ENCODE results near the gene BRD7.

Gene BRD7

DNA sequence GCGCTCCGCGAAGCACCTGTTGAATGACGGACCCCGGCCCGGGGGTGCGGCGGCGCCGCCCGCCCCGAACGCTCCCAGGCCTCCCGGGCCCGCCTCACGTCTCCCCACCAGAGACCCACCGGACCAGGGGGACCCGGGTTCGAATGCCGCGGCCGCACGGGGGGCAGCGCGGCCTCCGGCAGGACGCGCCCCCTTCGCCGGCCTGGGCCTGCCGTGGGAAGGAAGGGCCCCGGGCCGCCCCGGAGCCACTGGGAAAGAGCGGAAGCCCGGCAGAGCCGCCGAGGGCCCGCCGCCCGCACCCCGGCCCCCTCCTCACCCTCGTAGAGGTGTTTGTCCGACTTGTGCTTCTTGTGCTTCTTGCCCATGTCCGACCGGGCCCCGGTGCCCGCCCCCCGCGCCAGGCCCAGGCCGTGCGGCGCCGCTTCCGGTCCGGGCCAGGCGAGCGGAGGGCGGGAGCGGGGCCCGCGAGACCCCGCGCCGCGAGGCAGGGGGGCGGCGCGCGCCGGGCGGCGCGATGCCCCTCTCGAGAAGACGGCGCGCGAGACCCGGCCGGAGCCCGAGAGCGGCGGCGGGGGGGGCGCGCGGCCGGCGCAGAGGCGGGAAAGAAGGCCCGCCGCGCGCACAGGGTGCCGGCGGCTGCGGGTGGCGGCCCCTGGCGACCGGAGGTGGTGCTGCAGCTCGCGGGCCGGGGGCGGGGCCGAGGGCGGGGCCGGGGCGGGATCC is at the start of gene BRD7:
BRD7 (minus strand) TSS at position 579 of the 723 bp plus-strand sequence; CDS start at position 365, 214 bp downstream.
- DNase-seq: peak; percentile 56 to 60

GRCh38 chr16:50416388-50416787 is 47.6 kb upstream of the BRD7 start:
- DNase-seq: no peak

GRCh38 chr16:50414152-50414551 is 45.4 kb upstream of the BRD7 start:
- DNase-seq: no peak

DNA sequence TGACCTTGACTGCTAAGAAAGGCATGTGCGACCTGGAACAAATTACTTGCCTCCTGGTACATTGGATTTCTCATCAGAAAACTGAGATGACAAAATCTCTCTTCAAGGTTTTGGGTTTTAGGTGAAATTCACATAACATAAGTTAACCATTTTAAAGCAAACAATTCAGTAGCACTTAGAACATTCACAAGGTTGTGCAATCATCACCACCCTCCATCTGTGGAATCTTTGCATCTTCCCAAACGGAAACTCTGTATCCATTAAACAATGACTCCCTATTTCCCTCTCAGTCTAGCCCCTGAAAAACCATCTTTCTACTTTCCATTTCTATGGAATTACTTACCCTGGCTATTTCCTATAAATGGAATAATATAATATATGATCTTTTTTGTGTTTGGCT is 42.2 kb upstream of the BRD7 start:
- no peak for DNase-seq

DNA sequence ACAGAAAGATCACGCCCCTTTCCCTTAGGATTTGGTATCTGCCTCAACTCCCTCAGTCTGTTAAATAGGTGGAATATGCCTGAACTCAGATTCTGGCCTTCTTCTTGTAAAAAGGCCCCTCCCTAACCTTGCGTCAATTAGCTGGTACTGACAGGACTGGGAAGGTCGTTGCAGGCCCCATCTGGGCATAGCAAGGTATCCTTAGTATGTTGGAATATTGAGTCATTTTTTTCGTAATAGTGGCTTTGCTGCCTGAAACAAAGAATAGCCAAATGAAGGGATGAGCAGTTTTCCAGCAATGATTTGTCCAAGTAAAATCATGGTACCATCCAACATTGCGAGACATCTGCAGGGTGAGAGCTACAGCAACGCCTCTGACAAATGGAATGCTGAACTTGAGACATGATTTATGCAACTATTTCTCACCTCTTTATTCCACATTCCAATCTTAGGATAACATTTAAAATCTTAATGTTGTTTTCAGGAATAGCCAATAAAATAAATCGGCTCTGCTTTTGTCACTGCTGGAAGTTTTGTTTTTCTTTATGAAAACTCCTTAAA is 39.3 kb upstream of the BRD7 start:
- no peak for DNase-seq

GRCh38 chr16:50407351-50407750 is 38.6 kb upstream of the BRD7 start:
- DNase-seq: no peak

GRCh38 chr16:50403491-50403890 is 34.7 kb upstream of the BRD7 start:
- DNase-seq: peak in 1 of 2 donors; percentile 15

DNA sequence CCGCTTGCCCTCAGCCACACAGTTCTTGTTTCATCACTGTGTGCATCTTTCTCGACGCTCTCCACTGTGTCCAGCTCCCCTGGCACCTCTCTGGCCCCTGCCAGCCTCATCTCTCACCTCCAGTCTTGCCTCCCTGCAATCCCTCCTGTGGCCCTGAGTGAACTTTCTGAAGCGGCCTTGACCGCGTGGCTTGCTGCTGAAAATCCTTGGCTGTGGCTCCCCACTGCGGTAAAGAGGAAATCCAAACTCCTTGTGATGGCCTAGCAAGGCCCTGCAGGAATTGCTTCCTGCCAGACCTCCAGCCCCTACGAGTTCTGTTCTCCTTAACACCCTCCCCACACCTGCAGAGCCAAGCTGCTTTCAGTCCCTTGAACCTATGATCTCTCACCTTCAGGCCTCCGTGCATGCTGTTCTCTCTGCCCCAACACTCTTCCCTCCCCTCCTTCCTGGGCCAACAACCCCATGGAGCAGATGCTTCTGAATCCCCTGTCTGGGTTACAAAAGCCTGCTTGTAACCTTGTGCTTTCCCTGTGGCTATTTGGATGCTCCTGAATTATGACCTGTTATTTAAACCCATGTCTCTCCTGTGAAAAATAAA is 33.6 kb upstream of the BRD7 start:
- no peak for DNase-seq

- DNase-seq: no peak
Observed at GRCh38 chr16:50401355-50401754, 32.6 kb upstream of the BRD7 start.

DNA sequence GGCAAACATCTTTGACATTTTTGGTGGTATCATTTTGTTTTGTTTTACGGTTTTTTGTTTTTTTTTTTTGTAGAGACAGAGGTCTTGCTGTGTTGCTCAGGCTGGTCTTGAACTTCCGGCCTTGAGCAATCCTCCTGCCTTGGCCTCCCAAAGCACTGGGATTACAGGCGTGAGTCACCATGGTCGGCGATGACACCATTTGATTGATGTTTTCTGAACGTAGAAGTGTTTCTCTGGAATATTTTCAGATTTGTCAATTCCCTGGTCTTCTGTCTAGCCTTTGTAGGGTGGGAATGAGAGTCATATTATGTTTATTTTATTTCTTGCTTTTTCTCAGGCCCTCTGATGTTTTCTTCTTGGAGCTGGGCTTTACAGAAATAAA is 32.2 kb upstream of the BRD7 start:
- no peak for DNase-seq

GRCh38 chr16:50400312-50400966 is 31.7 kb upstream of the BRD7 start:
- DNase-seq: no peak

DNA sequence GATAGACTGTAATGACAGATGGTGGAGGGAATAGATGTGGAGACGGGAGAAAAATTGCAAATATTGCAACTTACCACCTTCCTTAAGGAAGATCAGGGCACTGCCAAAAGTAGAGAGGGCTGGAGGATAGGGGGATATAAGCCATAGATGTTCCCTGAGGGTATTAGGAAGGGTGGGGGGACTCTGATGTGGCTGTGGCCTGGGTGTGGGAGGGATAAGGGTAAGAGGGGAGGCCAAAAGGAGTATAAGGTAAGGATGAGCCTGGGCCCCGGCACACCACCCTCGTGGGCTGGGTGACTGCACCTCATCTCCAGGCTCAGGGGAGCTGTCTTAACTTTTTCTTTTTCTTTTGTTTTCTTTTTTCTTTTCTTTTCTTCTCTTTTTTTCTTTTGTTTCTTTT is 30.6 kb upstream of the BRD7 start:
- DNase-seq: no peak

DNA sequence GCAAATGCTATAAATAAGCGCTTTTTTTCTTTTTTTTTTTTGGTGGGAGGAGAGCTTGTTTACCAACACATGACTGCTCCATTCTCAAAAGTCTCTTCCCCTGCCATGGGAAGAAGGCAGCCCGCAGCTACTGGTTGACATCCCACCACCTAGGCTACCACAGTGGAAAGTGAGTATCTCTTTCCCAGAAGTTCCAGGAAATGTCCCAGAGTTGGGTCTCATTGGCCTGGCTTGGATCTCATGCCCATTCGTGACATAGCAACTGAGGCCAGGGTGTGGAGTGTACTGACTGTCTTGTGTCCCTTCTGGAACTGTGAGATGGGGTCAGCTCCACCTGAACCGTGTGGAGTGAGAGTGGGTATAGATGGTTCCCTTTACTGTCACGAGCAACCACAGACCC is 29.5 kb upstream of the BRD7 start:
- no peak for DNase-seq

- DNase-seq: no peak
Observed at GRCh38 chr16:50396761-50397535, 28.2 kb upstream of the BRD7 start.

DNA sequence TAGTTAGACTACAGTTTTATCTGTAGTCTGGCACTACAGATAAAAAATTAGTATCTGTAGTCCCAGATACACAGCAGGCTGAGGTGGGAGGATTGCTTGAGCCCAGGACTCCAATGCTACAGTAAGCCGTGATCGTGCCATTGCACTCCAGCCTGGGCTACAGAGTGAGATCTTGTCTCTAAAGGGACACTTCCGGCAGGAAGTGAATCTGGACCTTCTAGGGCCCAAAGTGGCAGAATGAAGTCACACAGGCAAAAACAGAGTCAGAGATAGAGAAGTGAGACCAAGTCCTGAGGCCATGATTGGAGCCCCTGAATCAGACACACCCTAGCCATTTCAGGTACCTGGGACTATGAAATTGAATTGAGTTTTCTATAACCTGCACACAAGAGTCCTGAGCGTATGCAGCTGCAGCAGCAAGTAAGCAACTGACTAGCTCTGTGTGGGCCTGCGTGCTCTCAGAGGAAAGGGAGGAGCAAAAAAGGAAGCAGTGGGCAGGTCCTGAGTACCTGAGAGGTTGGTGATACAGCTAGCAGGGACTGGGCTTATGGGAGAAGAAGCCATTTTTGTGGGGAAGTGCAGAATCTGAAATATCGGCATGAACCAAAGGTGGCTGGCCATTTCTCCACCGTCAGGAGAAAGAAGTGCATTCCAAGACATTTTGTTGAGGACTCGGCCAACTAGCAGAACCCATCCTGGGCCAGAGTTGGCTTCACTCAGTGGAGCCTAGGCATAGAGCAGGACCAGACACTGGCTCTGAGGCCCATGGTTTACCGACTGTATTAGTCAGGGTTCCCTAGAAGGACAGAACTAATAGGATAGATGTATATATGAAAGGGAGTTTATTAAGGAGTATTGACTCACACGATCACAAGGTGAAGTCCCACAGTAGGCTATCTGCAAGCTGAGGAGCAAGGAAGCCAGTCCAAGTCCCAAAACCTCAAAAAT is 27.2 kb upstream of the BRD7 start:
- DNase-seq: no peak

DNA sequence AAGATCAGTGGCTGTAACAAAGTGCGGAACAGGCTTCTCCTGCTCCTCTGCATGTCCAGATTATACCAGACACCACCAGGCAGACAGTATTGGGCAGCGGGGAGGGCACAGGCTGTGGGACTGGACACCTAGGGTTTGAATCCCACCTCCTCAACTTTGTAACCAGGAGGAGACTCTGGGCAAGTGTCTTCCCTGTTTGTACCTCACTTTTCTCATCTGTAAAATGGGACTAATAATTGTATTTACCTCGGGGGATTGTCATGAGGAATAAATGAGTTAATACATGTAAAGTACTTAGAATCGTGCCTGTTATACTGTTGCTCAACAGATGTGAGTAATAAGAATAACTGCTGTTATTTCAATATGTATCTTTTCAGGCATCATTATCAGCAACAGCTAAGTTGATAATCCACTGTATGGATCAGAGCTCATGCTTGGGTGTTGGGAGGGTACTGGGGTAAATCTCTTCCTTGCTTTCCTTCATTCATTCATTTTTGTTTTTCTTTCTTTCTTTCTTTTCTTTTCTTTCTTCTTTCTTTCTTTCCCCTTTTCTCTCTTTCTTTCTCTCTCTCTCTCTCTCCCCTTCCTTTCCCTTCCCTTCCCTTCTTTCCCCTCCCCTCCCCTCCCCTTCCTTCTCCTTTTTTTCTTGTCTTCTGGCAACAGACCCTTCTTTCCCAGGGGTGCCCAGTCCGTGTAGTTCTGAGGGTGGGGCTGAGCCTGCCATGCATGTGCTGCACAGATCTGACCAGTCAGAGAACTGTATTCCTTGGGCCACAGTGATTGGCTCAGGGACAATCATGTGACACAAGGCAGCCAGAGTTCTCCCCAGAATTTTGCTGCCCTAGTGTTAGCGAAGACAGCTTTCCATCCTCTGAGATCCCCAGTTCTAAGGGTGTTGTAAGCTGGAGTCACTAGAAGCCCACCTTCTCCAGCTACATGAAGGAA is 25.3 kb upstream of the BRD7 start:
- DNase-seq: no peak

- DNase-seq: no peak
Observed at GRCh38 chr16:50393416-50393815, 24.6 kb upstream of the BRD7 start.

DNA sequence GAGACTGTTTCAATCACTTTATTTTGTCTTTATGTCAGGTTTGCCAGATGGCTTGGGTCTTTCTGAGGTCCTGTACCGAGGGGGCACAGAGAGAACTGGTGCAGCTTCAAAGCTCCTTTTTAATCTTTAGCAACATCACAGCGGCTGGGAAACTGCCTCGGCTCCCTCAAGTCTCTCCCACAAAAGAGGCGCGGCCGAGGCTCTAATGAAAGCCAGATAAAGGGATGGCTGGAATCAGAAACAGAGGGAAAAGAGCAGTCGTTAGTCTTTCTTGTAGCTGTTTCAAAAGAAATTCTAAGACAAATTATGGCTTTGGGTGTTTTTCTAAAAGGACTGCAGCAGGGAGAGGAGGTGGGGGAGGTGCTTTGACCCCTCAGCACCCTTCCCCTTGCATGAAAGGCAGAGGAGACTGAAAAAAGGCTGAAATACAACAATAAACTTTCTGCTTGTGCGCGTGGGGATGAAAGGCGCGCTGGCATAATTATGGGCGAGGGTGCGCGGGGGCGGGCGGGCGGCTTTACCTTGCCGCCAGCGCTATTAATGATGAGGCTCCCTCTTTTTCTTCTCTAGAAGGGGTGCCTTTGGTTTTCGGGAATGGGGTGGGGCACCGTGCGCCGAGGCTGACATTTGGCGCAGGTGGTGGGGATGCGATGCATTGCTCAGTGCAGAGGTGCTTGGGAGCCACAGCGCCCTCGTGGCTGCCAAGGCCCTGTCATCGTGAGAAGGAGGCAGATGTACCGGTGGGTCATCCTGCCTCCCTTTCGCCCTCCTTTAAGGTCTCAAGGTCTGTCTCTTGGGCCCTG is 22.3 kb upstream of the BRD7 start:
- DNase-seq: no peak

DNA sequence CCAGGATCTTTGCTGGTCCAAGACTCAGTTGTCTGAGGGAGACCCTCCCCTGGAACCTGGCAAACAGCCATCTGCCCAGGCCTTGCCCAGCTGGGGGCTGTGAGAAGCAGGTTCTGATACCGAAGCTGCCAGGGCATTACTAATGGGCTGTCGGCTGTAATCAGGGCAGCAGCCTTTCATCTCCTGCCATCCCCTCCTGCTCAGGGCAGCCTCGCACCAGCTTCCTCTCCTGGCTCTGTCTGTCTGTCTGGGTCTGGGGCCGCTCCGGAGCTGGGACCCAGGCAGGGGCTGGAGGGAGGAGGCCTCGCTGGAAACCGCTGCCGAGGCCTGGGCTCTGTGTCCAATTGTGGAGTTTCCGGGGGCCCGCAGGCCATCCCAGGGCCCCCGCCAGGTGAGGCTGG is 21.6 kb upstream of the BRD7 start:
- DNase-seq: no peak

DNA sequence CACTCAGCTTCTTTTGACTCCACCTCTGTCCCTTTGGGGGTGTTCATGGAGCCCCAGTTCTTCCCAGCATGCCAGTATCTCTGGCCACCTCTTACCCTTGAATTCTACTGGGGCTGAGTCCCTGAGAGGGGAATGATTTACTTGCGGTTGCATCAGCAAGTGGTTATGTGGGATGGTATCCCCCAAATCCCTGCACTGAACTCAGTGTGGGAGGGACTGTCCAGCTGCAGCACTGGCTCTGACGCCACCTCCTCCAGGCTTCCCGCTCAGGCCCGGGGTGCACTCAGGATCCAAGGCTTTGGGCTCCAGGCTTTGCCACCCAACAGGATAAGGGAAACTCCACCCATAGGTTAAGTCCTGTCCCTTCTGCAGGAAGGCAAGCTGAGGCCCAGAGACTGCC is 21.1 kb upstream of the BRD7 start:
- no peak for DNase-seq
